Lower leg skin (tissue), 4 donors: ENCODE results near the gene CDHR3. TPM values are rescaled to one million over a fixed set of nuclear protein-coding genes. Genes with fewer than 3 reads are reported as not detected.

ENCODE experiments used
- DNase-seq, 2 donors: peaks; one replicate each; pipeline ENCODE4 v3.0.0-alpha.2; 2019; ENCODE audit warnings: low spot score in 2 of 2
- H3K4me3 ChIP-seq: fragments of 200-600 bp; sonication (generic); 2 replicates; pipeline ENCODE4 v1.5.1; 2017; ENCODE audit warnings: mild to moderate bottlenecking, low read depth; ENCODE audit not compliant: poor library complexity, severe bottlenecking
- CTCF ChIP-seq, 3 donors: fragments of 450-650 bp; IDR thresholded peaks; one replicate each; pipeline ENCODE4 v1.5.1; 2016; ENCODE audit warnings: antibody characterized with exemption in 3 of 3, mild to moderate bottlenecking in 3 of 3, moderate library complexity in 2 of 3
- POLR2A ChIP-seq, 2 donors: fragments of 450-650 bp; IDR thresholded peaks; one replicate each; pipeline ENCODE4 v1.6.1; 2016 to 2017; ENCODE audit warnings: antibody characterized with exemption in 2 of 2, mild to moderate bottlenecking in 1 of 2, moderate library complexity in 1 of 2
- WGBS, 2 donors: methylation state at CpG; one replicate each; pipeline ENCODE4 v1.1.5; 2018; 5-methylcytosine and 5-hydroxymethylcytosine counted together
- intact Hi-C: fragments of 100-400 bp; cut with DNase I; formaldehyde crosslinking; loops from one replicate; pipeline ENCODE4 v1.15.0; 2023; ENCODE audit warnings: low total_unique reads
- total RNA-seq, 4 donors: library from RNA; depleted of rRNA; stranded (reverse); fragments of >200 nt; gene quantifications; one replicate each; pipeline ENCODE4 v1.1.0, GENCODE V29; 2016

The CDHR3 gene
- total RNA-seq, 4 donors from 2014 or later = 2.4 to 4.2 (median 3.3) TPM; not detected in 1

GRCh38 chr7:106063692-106064091 is 100.6 kb downstream of the CDHR3 start:
- peak in 1 of 2 donors; percentile 6 for DNase-seq
- no peak for TF ChIP-seq CTCF (IDR thresholded peaks at IDR 0.05)
- TF ChIP-seq POLR2A (IDR thresholded peaks at IDR 0.05) = no peak
- no peak overlapping the region for H3K4me3 ChIP-seq
- 91 to 92% methylated on average over 2 of the region's 2 CpGs for WGBS, 2 donors
- intact Hi-C loops = no loop called here

DNA sequence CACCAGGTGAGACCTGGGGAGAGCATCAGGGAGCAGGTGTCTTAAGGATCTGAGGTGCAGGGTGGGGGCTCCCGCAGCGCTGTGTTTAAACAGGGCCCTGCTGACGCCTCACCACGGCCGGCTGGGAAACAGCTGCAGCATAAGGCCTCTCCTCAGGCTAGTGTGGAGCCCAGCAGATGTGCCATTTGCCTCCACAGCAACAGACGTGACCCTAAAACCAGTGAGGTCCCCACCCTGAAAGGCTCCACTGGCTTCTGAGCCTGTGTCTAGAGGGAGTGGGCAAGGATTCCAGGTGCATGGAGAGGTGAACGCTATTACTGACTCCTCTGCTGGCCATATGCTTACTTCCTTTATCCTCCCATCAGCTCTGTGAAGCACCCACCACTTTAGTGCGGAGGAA is 101.3 kb downstream of the CDHR3 start:
- intact Hi-C loops = no loop called here
- no peak overlapping the region for H3K4me3 ChIP-seq
- 64 to 72% methylated on average over 8 of the region's 8 CpGs for WGBS, 2 donors
- no peak for TF ChIP-seq CTCF (IDR thresholded peaks at IDR 0.05)
- no peak for TF ChIP-seq POLR2A (IDR thresholded peaks at IDR 0.05)
- peak; percentile 14 to 82 for DNase-seq

GRCh38 chr7:106064771-106065574 is 101.9 kb downstream of the CDHR3 start:
- no peak for TF ChIP-seq CTCF (IDR thresholded peaks at IDR 0.05)
- TF ChIP-seq POLR2A (IDR thresholded peaks at IDR 0.05) = no peak
- intact Hi-C loops = no loop called here
- 17 to 23% methylated on average over 14 of the region's 14 CpGs for WGBS, 2 donors
- peak; percentile 80 to 96 for DNase-seq
- no peak overlapping the region for H3K4me3 ChIP-seq

DNA sequence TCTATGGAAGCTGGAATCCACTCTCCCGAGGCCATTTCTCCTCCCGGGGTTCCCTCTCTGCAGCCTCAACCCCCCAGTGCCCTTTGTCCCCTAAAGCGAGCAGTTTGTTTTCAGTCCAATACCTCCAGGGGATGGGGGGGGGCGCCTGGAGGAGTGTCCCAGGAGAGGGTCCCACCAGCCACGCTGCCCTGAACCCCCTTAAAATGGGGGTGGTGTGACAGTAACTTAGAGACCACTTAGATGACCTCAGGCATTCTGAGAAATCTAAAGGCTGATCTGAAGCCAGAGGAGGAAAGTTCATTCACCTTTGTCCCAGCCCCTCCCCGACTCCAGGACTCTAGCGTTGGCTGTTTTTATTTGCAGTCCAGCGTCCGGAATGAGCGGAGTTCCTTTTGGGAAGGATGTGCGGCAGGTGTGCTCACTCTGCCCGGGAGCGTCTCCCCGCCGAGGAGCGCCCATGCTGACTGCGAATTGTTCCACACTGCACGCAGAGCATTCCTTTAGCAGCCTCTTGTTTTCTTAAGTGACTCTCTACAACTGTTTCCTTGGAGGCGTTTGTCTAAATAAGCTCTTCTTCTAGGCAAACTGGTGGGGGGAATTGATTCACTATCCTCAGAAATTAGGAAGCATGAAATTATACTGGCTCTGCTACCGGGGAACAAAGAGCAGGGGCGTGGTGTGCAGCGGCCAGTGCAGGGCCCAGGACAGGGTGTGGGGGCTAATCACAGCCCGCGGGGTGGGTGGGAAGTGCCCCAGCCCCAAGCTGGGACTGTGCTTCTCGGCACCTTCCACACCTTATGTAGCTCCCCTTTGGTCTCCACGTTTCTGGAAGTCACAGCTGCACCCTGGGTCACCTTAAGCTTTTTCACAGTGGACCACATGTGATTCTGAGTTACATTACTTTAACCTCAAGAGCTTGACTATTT is 102.8 kb downstream of the CDHR3 start:
- intact Hi-C loops = no loop called here
- peak; percentile 27 to 85 for DNase-seq
- no peak overlapping the region for H3K4me3 ChIP-seq
- TF ChIP-seq POLR2A (IDR thresholded peaks at IDR 0.05) = no peak
- no peak for TF ChIP-seq CTCF (IDR thresholded peaks at IDR 0.05)
- 27 to 31% methylated on average over 26 of the region's 26 CpGs for WGBS, 2 donors

- intact Hi-C loops = no loop called here
- WGBS, 2 donors = 78 to 83% methylated on average over 3 of the region's 3 CpGs
- H3K4me3 ChIP-seq = no peak overlapping the region
- DNase-seq = no peak
- TF ChIP-seq POLR2A (IDR thresholded peaks at IDR 0.05) (no peak), CTCF (IDR thresholded peaks at IDR 0.05) (no peak)
These were observed 104.6 kb downstream of the CDHR3 start for GRCh38 chr7:106067678-106068077.
